ENCODE results near the gene RALGAPB.

RALGAPB gene

GRCh38 chr20:38569747-38570525, 97.3 kb downstream of the RALGAPB start:
- TF ChIP-seq GATA2 (IDR thresholded peaks at IDR 0.05; ENCODE audit: low read depth, low read length) (no peak), GATA3 (IDR thresholded peaks at IDR 0.05; ENCODE audit: low read depth, low read length) (no peak)

- no peak for TF ChIP-seq GATA2 (IDR thresholded peaks at IDR 0.05; ENCODE audit: low read depth, low read length)
- TF ChIP-seq GATA3 (IDR thresholded peaks at IDR 0.05; ENCODE audit: low read depth, low read length), result no peak
These were observed 100.8 kb downstream of the RALGAPB start for GRCh38 chr20:38573413-38573812.

- no peak for TF ChIP-seq GATA3 (IDR thresholded peaks at IDR 0.05; ENCODE audit: low read depth, low read length)
- TF ChIP-seq GATA2 (IDR thresholded peaks at IDR 0.05; ENCODE audit: low read depth, low read length), result no peak
These were observed 106.7 kb downstream of the RALGAPB start for GRCh38 chr20:38579219-38579910.

- TF ChIP-seq GATA3 (IDR thresholded peaks at IDR 0.05; ENCODE audit: low read depth, low read length) (no peak), GATA2 (IDR thresholded peaks at IDR 0.05; ENCODE audit: low read depth, low read length) (no peak)
These were observed 107.3 kb downstream of the RALGAPB start for GRCh38 chr20:38579921-38580320.

GRCh38 chr20:38581013-38581412, 108.4 kb downstream of the RALGAPB start, which contains the start of gene ADIG:
ADIG (plus strand) TSS chr20:38581197; CDS start chr20:38581251, 54 bp downstream.
- no peak for TF ChIP-seq GATA3 (IDR thresholded peaks at IDR 0.05; ENCODE audit: low read depth, low read length)
- TF ChIP-seq GATA2 (IDR thresholded peaks at IDR 0.05; ENCODE audit: low read depth, low read length), result no peak

- TF ChIP-seq GATA2 (IDR thresholded peaks at IDR 0.05; ENCODE audit: low read depth, low read length), result no peak
- no peak for TF ChIP-seq GATA3 (IDR thresholded peaks at IDR 0.05; ENCODE audit: low read depth, low read length)
These were observed 109.3 kb downstream of the RALGAPB start for GRCh38 chr20:38581830-38582358.

- TF ChIP-seq GATA2 (IDR thresholded peaks at IDR 0.05; ENCODE audit: low read depth, low read length), result no peak
These were observed 110.7 kb downstream of the RALGAPB start for GRCh38 chr20:38583306-38583705.

- TF ChIP-seq GATA3 (IDR thresholded peaks at IDR 0.05; ENCODE audit: low read depth, low read length) (no peak), GATA2 (IDR thresholded peaks at IDR 0.05; ENCODE audit: low read depth, low read length) (no peak)
These were observed 111.6 kb downstream of the RALGAPB start for GRCh38 chr20:38584099-38584763.

- TF ChIP-seq GATA2 (IDR thresholded peaks at IDR 0.05; ENCODE audit: low read depth, low read length) (no peak), GATA3 (IDR thresholded peaks at IDR 0.05; ENCODE audit: low read depth, low read length) (no peak)
These were observed 112.9 kb downstream of the RALGAPB start for GRCh38 chr20:38585404-38586180.

GRCh38 chr20:38586181-38586525, 113.5 kb downstream of the RALGAPB start:
- TF ChIP-seq GATA2 (IDR thresholded peaks at IDR 0.05; ENCODE audit: low read depth, low read length), result no peak
- TF ChIP-seq GATA3 (IDR thresholded peaks at IDR 0.05; ENCODE audit: low read depth, low read length), result no peak

- TF ChIP-seq GATA2 (IDR thresholded peaks at IDR 0.05; ENCODE audit: low read depth, low read length) (no peak), GATA3 (IDR thresholded peaks at IDR 0.05; ENCODE audit: low read depth, low read length) (no peak)
These were observed 115.7 kb downstream of the RALGAPB start for GRCh38 chr20:38588303-38588702.

- no peak for TF ChIP-seq GATA2 (IDR thresholded peaks at IDR 0.05; ENCODE audit: low read depth, low read length)
- no peak for TF ChIP-seq GATA3 (IDR thresholded peaks at IDR 0.05; ENCODE audit: low read depth, low read length)
These were observed 116.7 kb downstream of the RALGAPB start for GRCh38 chr20:38589351-38589750.

GRCh38 chr20:38589967-38590675, 117.5 kb downstream of the RALGAPB start:
- TF ChIP-seq GATA2 (IDR thresholded peaks at IDR 0.05; ENCODE audit: low read depth, low read length) (no peak), GATA3 (IDR thresholded peaks at IDR 0.05; ENCODE audit: low read depth, low read length) (no peak)
